Loucy (cell line): ENCODE measurements around the gene PNCK.

ENCODE experiments used
- EZH2phosphoT487 ChIP-seq: fragments of 200-600 bp; IDR thresholded peaks from 2 replicates; pipeline ENCODE4 v1.6.1; 2018; ENCODE audit warnings: antibody characterized with exemption, mild to moderate bottlenecking, moderate library complexity, borderline replicate concordance
- TF ChIP-seq, protein P1 (sequence below): fragments of 200-600 bp; sonication (generic); conservative IDR thresholded peaks from 2 replicates; pipeline ENCODE4 v1.5.1; 2014; ENCODE audit warnings: mild to moderate bottlenecking, antibody characterized with exemption, low read length

DNA sequence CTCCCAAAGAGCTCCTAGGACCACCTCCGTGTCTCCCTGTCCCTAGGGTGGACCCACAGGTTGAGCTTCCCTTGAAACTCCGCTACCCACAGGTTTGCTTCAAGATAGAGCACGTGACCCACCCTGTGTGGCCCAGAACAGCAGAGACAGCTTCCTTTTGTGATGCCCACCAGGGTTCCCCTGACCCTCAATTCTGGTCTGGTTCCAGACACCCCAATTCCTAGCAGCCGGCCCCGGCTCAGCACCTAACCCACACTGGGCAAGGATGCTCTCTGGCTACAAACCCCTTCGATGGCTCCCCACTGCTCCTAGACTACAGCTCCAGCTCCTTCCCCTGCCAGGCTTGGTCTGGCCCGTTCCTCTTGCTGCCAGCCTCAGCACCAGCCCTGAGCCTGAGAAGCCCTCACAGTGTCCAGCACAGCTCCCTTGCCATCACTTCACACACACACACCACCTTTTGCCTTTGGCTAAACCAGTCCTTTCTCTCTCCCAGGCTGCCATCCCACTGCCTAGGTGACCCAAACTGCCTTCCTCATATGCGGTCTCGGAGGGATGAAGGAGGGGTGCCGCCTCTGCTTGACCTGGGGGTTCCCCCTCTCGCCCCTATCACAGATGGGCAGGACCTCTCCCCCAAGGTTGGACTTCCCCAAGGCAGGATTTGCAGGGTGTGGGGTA is 6.2 kb downstream of the PNCK start:
- TF ChIP-seq, protein P1, sequence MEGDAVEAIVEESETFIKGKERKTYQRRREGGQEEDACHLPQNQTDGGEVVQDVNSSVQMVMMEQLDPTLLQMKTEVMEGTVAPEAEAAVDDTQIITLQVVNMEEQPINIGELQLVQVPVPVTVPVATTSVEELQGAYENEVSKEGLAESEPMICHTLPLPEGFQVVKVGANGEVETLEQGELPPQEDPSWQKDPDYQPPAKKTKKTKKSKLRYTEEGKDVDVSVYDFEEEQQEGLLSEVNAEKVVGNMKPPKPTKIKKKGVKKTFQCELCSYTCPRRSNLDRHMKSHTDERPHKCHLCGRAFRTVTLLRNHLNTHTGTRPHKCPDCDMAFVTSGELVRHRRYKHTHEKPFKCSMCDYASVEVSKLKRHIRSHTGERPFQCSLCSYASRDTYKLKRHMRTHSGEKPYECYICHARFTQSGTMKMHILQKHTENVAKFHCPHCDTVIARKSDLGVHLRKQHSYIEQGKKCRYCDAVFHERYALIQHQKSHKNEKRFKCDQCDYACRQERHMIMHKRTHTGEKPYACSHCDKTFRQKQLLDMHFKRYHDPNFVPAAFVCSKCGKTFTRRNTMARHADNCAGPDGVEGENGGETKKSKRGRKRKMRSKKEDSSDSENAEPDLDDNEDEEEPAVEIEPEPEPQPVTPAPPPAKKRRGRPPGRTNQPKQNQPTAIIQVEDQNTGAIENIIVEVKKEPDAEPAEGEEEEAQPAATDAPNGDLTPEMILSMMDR, result no peak
- TF ChIP-seq EZH2phosphoT487, result no peak
